ENCODE measurements around the gene NDUFC2. TPM values are rescaled to one million over a fixed set of nuclear protein-coding genes. Genes with fewer than 3 reads are reported as not detected.

Gene NDUFC2
- total and polyA plus RNA-seq, 4 donors = 55.7 to 190 (median 171) TPM

DNA sequence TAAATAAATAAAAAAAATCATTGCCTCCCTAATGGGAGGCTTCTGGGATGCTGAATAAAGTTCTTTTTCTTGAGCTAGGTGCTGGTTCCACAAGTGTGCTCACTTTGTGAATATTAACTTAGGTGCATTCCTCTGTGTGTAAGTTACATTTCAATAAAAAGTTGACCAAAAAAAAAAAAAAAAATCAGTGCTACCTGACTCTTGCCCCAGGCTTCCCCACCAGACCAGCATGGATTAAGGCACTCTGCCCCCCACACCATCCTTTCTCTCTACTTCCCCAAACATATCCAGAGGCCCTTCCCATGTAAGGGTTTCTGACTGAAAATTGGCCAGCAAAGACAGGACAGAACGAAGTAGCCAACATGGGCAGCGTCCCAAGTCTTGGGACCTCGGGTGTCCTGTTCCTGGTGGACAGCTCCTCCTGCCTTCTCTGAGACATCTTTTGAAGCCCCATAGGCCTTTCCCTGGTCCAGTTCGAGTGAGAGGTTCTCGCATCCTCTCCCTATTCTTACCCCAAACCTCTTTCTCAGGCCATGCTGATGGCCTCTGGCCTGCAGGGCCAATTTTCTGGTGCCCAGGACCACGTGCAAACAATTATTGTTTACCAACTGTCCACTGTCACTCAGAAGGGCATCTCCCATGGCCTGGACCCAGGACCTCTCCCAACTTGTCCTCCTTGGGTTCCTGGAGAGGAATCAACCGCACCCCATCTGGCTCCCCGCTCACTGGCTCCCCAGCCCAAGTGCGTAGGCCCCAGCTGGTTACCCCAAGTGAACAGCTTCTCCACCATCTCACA, 41.6 kb downstream of the NDUFC2 start:
- no peak overlapping the region for H3K9ac ChIP-seq (ENCODE audit: insufficient read depth in 1 of 2, low read length in 2 of 2)
- H3K36me3 ChIP-seq (ENCODE audit: control insufficient read depth in 4 of 4, insufficient read depth in 4 of 4, low read length in 4 of 4) = no peaks in the 10 kb centered on the region
- H3K4me1 ChIP-seq (ENCODE audit: control insufficient read depth in 5 of 5, insufficient read depth in 5 of 5, low read length in 5 of 5) = peaks cover 0 to 14% (median 5%) of the 10 kb centered on the region in 5 donors
- WGBS, 2 donors = 87 to 90% methylated on average over 9 of the region's 9 CpGs
- ATAC-seq (ENCODE audit: insufficient read depth, low FRiP score) (no peak), DNase-seq (no peak)
- no peaks in the 10 kb centered on the region for H3K9me3 ChIP-seq (ENCODE audit: control insufficient read depth in 4 of 4, insufficient read depth in 3 of 4, low read length in 3 of 4)
- peak overlapping the region in 1 of 2 donors; percentile 15 for H3K27ac ChIP-seq (ENCODE audit: low read depth in 1 of 2, low read length in 1 of 2)
- no peak overlapping the region for H3K4me3 ChIP-seq
- TF ChIP-seq, protein P1, sequence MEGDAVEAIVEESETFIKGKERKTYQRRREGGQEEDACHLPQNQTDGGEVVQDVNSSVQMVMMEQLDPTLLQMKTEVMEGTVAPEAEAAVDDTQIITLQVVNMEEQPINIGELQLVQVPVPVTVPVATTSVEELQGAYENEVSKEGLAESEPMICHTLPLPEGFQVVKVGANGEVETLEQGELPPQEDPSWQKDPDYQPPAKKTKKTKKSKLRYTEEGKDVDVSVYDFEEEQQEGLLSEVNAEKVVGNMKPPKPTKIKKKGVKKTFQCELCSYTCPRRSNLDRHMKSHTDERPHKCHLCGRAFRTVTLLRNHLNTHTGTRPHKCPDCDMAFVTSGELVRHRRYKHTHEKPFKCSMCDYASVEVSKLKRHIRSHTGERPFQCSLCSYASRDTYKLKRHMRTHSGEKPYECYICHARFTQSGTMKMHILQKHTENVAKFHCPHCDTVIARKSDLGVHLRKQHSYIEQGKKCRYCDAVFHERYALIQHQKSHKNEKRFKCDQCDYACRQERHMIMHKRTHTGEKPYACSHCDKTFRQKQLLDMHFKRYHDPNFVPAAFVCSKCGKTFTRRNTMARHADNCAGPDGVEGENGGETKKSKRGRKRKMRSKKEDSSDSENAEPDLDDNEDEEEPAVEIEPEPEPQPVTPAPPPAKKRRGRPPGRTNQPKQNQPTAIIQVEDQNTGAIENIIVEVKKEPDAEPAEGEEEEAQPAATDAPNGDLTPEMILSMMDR (IDR thresholded peaks at IDR 0.05; ENCODE audit: control extremely low read depth, extremely low read depth) = no peak
- no peaks in the 10 kb centered on the region for H3K27me3 ChIP-seq (ENCODE audit: control insufficient read depth in 3 of 3, insufficient read depth in 3 of 3, low read length in 2 of 3)

DNA sequence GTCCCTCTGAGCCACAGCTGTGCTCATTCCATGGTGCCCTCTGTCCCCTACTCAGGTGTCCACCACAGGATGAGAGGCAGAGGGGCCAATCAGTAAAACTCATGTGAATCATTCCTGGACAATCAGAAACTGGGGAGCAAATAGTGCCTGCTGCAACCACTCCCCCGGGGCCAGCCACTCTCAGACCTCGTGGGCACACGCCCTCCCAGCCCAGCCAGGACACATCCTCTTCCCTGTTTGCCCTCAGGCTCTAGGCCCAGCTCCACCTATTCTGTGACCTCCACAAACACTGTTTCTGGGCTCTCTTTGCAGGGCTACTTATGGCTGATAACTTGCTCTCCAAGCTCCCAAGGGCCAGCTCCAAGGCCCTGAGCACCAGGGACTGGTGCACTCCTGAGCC, 42.6 kb downstream of the NDUFC2 start:
- TF ChIP-seq, protein P1 (IDR thresholded peaks at IDR 0.05; ENCODE audit: control extremely low read depth, extremely low read depth) = no peak
- Histone ChIP-seq H3K4me1 (ENCODE audit: control insufficient read depth in 5 of 5, insufficient read depth in 5 of 5, low read length in 5 of 5) (peaks cover 0 to 14% (median 5%) of the 10 kb centered on the region in 5 donors), H3K27me3 (ENCODE audit: control insufficient read depth in 3 of 3, insufficient read depth in 3 of 3, low read length in 2 of 3) (no peaks in the 10 kb centered on the region), H3K4me3 (no peak overlapping the region), H3K27ac (ENCODE audit: low read depth in 1 of 2, low read length in 1 of 2) (peak overlapping the region in 1 of 2 donors; percentile 41), H3K36me3 (ENCODE audit: control insufficient read depth in 4 of 4, insufficient read depth in 4 of 4, low read length in 4 of 4) (no peaks in the 10 kb centered on the region), H3K9ac (ENCODE audit: insufficient read depth in 1 of 2, low read length in 2 of 2) (no peak overlapping the region), H3K9me3 (ENCODE audit: control insufficient read depth in 4 of 4, insufficient read depth in 3 of 4, low read length in 3 of 4) (no peaks in the 10 kb centered on the region)
- no peak for DNase-seq
- WGBS, 2 donors = 44 to 70% methylated on average over 3 of the region's 3 CpGs
- peak; percentile 32 for ATAC-seq (ENCODE audit: insufficient read depth, low FRiP score)

DNA sequence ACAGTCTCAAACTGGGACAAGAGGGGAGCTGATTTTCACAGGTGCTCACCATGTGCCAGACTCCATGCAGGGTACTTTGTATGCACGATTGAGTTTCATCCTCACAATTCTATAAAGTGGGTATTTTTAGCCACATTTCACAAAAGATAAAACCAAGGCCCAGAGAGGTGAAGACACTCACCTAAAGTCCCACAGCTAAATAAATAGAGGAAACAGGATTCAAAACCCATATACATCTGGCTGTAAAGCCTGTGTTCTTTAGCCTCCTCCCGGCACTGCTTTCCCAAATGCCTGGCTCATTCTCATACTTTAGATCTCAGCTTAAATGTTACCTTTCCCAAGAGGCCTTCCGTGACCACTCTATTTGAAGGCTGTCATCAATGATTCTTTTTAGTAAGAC, 43.3 kb downstream of the NDUFC2 start:
- no peak overlapping the region for H3K27ac ChIP-seq (ENCODE audit: low read depth in 1 of 2, low read length in 1 of 2)
- H3K27me3 ChIP-seq (ENCODE audit: control insufficient read depth in 3 of 3, insufficient read depth in 3 of 3, low read length in 2 of 3) = no peaks in the 10 kb centered on the region
- ATAC-seq (ENCODE audit: insufficient read depth, low FRiP score) = no peak
- H3K9me3 ChIP-seq (ENCODE audit: control insufficient read depth in 4 of 4, insufficient read depth in 3 of 4, low read length in 3 of 4) = no peaks in the 10 kb centered on the region
- H3K4me3 ChIP-seq = no peak overlapping the region
- no peaks in the 10 kb centered on the region for H3K36me3 ChIP-seq (ENCODE audit: control insufficient read depth in 4 of 4, insufficient read depth in 4 of 4, low read length in 4 of 4)
- peaks cover 0 to 18% (median 8%) of the 10 kb centered on the region in 5 donors for H3K4me1 ChIP-seq (ENCODE audit: control insufficient read depth in 5 of 5, insufficient read depth in 5 of 5, low read length in 5 of 5)
- TF ChIP-seq, protein P1 (IDR thresholded peaks at IDR 0.05; ENCODE audit: control extremely low read depth, extremely low read depth) = no peak
- H3K9ac ChIP-seq (ENCODE audit: insufficient read depth in 1 of 2, low read length in 2 of 2) = no peak overlapping the region
- WGBS, 2 donors = 86 to 91% methylated on average over 3 of the region's 3 CpGs
- DNase-seq = no peak

All from lung (tissue), 12 donors.